Endothelial cell of umbilical vein (primary cell): ENCODE data around the gene VWA1.

ENCODE experiments used
- CTCF ChIP-seq, 2 donors: IDR thresholded peaks; 1 replicate in 1 of 2; 2 replicates in 1 of 2; pipeline ENCODE4 v1.5.1; 2011; ENCODE audit warnings: low read length in 2 of 2, mild to moderate bottlenecking in 2 of 2, moderate library complexity in 2 of 2, control low read depth in 1 of 2, inconsistent platforms in 1 of 2, low read depth in 1 of 2; ENCODE audit not compliant: insufficient read depth in 1 of 2; ENCODE audit errors: extremely low read depth in 1 of 2
- EZH2 ChIP-seq: IDR thresholded peaks from 2 replicates; pipeline ENCODE4 v1.6.1; 2012; ENCODE audit warnings: borderline replicate concordance, low read depth, mild to moderate bottlenecking, moderate library complexity, low read length, inconsistent platforms; ENCODE audit not compliant: severe bottlenecking
- JUN ChIP-seq: IDR thresholded peaks from 2 replicates; pipeline ENCODE4 v1.6.1; 2011; ENCODE audit warnings: borderline replicate concordance, low read depth; ENCODE audit not compliant: insufficient read length, insufficient read depth
- MYC ChIP-seq: IDR thresholded peaks from one replicate; pipeline ENCODE4 v1.6.1; 2011; ENCODE audit warnings: mild to moderate bottlenecking, low read depth, low read length
- POLR2A ChIP-seq: IDR thresholded peaks from 2 replicates; pipeline ENCODE4 v1.6.1; 2012; ENCODE audit warnings: low read depth, mild to moderate bottlenecking, control low read depth, low read length
- POLR2AphosphoS5 ChIP-seq: IDR thresholded peaks from 2 replicates; pipeline ENCODE4 v1.6.1; 2012; ENCODE audit warnings: low read depth, mild to moderate bottlenecking, control low read depth, low read length, moderate library complexity; ENCODE audit not compliant: insufficient read depth

- no peak for TF ChIP-seq CTCF (IDR thresholded peaks at IDR 0.05; ENCODE audit: extremely low read depth in 1 of 2, insufficient read depth in 1 of 2, low read depth in 1 of 2, low read length in 2 of 2)
- TF ChIP-seq EZH2: no peak
- TF ChIP-seq JUN: no peak
- TF ChIP-seq POLR2A: no peak
- no peak for TF ChIP-seq POLR2AphosphoS5
- TF ChIP-seq MYC: no peak
These were observed 1.7 kb upstream of the VWA1 start for GRCh38 chr1:1433804-1434130.
